ENCODE data around the gene EFCAB12.
"Not testable (repeated sequence)": the region's sequence is repeated elsewhere in the genome, so short reads cannot be mapped to it uniquely, and the experiment has no call there.

Gene EFCAB12

GRCh38 chr3:129415378-129415777 lies 13.1 kb downstream of the EFCAB12 start:
- H3K36me3 ChIP-seq (ENCODE audit: control insufficient read depth, insufficient read depth, low read length) = no peaks in the 10 kb centered on the region
- no peak for DNase-seq (ENCODE audit: extremely low read depth, insufficient read length)
- no peak for TF ChIP-seq CTCF (IDR thresholded peaks at IDR 0.05; ENCODE audit: insufficient read depth, low read length, poor library complexity, severe bottlenecking)
- H3K4me3 ChIP-seq (replicated peaks; ENCODE audit: low read depth, low read length) = no peak overlapping the region
- no peaks in the 10 kb centered on the region for H3K27me3 ChIP-seq (replicated peaks; ENCODE audit: control insufficient read depth, insufficient read depth, low read length)

GRCh38 chr3:129413687-129414506 lies 14.5 kb downstream of the EFCAB12 start:
- Histone ChIP-seq H3K36me3 (ENCODE audit: control insufficient read depth, insufficient read depth, low read length) (no peaks in the 10 kb centered on the region), H3K27me3 (replicated peaks; ENCODE audit: control insufficient read depth, insufficient read depth, low read length) (no peaks in the 10 kb centered on the region), H3K4me3 (replicated peaks; ENCODE audit: low read depth, low read length) (no peak overlapping the region)
- peak; percentile 38 for DNase-seq (ENCODE audit: extremely low read depth, insufficient read length)
- no peak for TF ChIP-seq CTCF (IDR thresholded peaks at IDR 0.05; ENCODE audit: insufficient read depth, low read length, poor library complexity, severe bottlenecking)

GRCh38 chr3:129413238-129413637 lies 15.2 kb downstream of the EFCAB12 start:
- H3K27me3 ChIP-seq (replicated peaks; ENCODE audit: control insufficient read depth, insufficient read depth, low read length); DNase-seq (ENCODE audit: extremely low read depth, insufficient read length); H3K36me3 ChIP-seq (ENCODE audit: control insufficient read depth, insufficient read depth, low read length): not testable (repeated sequence)

GRCh38 chr3:129412542-129413198 lies 15.8 kb downstream of the EFCAB12 start:
- H3K36me3 ChIP-seq (ENCODE audit: control insufficient read depth, insufficient read depth, low read length) = no peaks in the 10 kb centered on the region
- TF ChIP-seq CTCF (IDR thresholded peaks at IDR 0.05; ENCODE audit: insufficient read depth, low read length, poor library complexity, severe bottlenecking) = no peak
- H3K4me3 ChIP-seq (replicated peaks; ENCODE audit: low read depth, low read length) = no peak overlapping the region

More at GRCh38 chr3:129413238-129413637, 15.2 kb downstream of the EFCAB12 start:
- not testable (repeated sequence) for H3K4me3 ChIP-seq (replicated peaks; ENCODE audit: low read depth, low read length)

GRCh38 chr3:129410971-129411370 lies 17.5 kb downstream of the EFCAB12 start:
- TF ChIP-seq CTCF (IDR thresholded peaks at IDR 0.05; ENCODE audit: insufficient read depth, low read length, poor library complexity, severe bottlenecking) = no peak
- Histone ChIP-seq H3K36me3 (ENCODE audit: control insufficient read depth, insufficient read depth, low read length) (no peaks in the 10 kb centered on the region), H3K4me3 (replicated peaks; ENCODE audit: low read depth, low read length) (no peak overlapping the region), H3K27me3 (replicated peaks; ENCODE audit: control insufficient read depth, insufficient read depth, low read length) (no peaks in the 10 kb centered on the region)
- no peak for DNase-seq (ENCODE audit: extremely low read depth, insufficient read length)

More at GRCh38 chr3:129412542-129413198, 15.8 kb downstream of the EFCAB12 start:
- no peak for DNase-seq (ENCODE audit: extremely low read depth, insufficient read length)
- H3K27me3 ChIP-seq (replicated peaks; ENCODE audit: control insufficient read depth, insufficient read depth, low read length) = no peaks in the 10 kb centered on the region

- no peak overlapping the region for H3K4me3 ChIP-seq (replicated peaks; ENCODE audit: low read depth, low read length)
- H3K36me3 ChIP-seq (ENCODE audit: control insufficient read depth, insufficient read depth, low read length) = no peaks in the 10 kb centered on the region
- no peak for DNase-seq (ENCODE audit: extremely low read depth, insufficient read length)
- no peaks in the 10 kb centered on the region for H3K27me3 ChIP-seq (replicated peaks; ENCODE audit: control insufficient read depth, insufficient read depth, low read length)
- no peak for TF ChIP-seq CTCF (IDR thresholded peaks at IDR 0.05; ENCODE audit: insufficient read depth, low read length, poor library complexity, severe bottlenecking)
Measured at GRCh38 chr3:129409541-129409940, 18.9 kb downstream of the EFCAB12 start.
